ENCODE measurements around the gene CHIA.

- TF ChIP-seq CTCF (IDR thresholded peaks at IDR 0.05; ENCODE audit: low read length) (no peak), EZH2 (IDR thresholded peaks at IDR 0.05; ENCODE audit: borderline replicate concordance, low read length) (no peak)
Measured at GRCh38 chr1:111358964-111359363, 68.3 kb downstream of the CHIA start.
